Endothelial cell of umbilical vein (primary cell): ENCODE data around the gene TCF7. TPM values are rescaled to one million over a fixed set of nuclear protein-coding genes. Genes with fewer than 3 reads are reported as not detected.

Source experiments
- BruUV-seq: library from RNA; stranded (reverse); fragments of 400-500 nt; replicated peaks from 2 replicates; lab custom pipeline; 2021; lab: Mats Ljungman, UMichigan
- CTCF ChIA-PET: fragments of 300-600, 350-600 bp; sonication (Branson Sonifier 250); formaldehyde crosslinking; loops from one replicate; lab custom pipeline; 2021; ENCODE audit warnings: antibody characterized with exemption, inconsistent platforms; lab: Charles Lee
- POLR2A ChIA-PET: fragments of 300-600, 350-600 bp; sonication (Branson Sonifier 250); formaldehyde crosslinking; loops from one replicate; lab custom pipeline; 2021; ENCODE audit warnings: antibody characterized with exemption, inconsistent platforms; lab: Charles Lee
- DNase-seq: peaks from one replicate; pipeline ENCODE4 v3.0.0-alpha.2; 2011; ENCODE audit warnings: low read depth, low spot score
- FAIRE-seq: peaks from 2 replicates; lab custom pipeline; 2011; peaks lifted over from hg19 to GRCh38; lab: Jason Lieb, UNC
- H2AFZ ChIP-seq: 2 replicates; pipeline ENCODE4 v1.6.0; 2012; ENCODE audit warnings: low read depth, low read length, control low read depth, inconsistent platforms
- H3K27ac ChIP-seq: 2 replicates; pipeline ENCODE4 v1.5.1; 2011; ENCODE audit warnings: low read depth, mild to moderate bottlenecking, control low read depth, low read length, moderate library complexity; ENCODE audit not compliant: insufficient read depth
- H3K27me3 ChIP-seq, 2 experiments: 2 replicates each; pipeline versions ENCODE4 v1.6.0 to v1.6.1; 2011; ENCODE audit warnings: low read length in 2 of 2, mixed read lengths in 1 of 2; ENCODE audit not compliant: control insufficient read depth in 2 of 2, insufficient read depth in 2 of 2
- H3K36me3 ChIP-seq, 2 experiments: 2 replicates in 1 of 2; 3 replicates in 1 of 2; pipeline ENCODE4 v1.5.1; 2011; ENCODE audit warnings: low read length in 2 of 2, mild to moderate bottlenecking in 1 of 2, moderate library complexity in 1 of 2; ENCODE audit not compliant: control insufficient read depth in 2 of 2, insufficient read depth in 2 of 2; ENCODE audit errors: extremely low read depth in 1 of 2
- H3K4me1 ChIP-seq: 3 replicates; pipeline ENCODE4 v1.5.1; 2011; ENCODE audit warnings: mild to moderate bottlenecking, low read length; ENCODE audit not compliant: control insufficient read depth, insufficient read depth; ENCODE audit errors: extremely low read depth
- H3K4me2 ChIP-seq: 2 replicates; pipeline ENCODE4 v1.6.1; 2011; ENCODE audit warnings: low read length, control low read depth, mixed read lengths; ENCODE audit not compliant: insufficient read depth
- H3K4me3 ChIP-seq, 3 experiments: fragments of 200-600 bp in 1 of 3; sonication (generic), shearing (Covaris generic) in 1 of 3; replicated peaks in 1 of 3; 2 replicates each; pipeline ENCODE4 v1.5.1; 2011 to 2016; ENCODE audit warnings: control low read depth in 3 of 3, low read length in 3 of 3, mild to moderate bottlenecking in 2 of 3, inconsistent platforms in 1 of 3, low read depth in 1 of 3, moderate library complexity in 1 of 3; ENCODE audit not compliant: insufficient read depth in 1 of 3
- H3K79me2 ChIP-seq: 2 replicates; pipeline ENCODE4 v1.6.0; 2012; ENCODE audit warnings: low read length, inconsistent platforms; ENCODE audit not compliant: control insufficient read depth, insufficient read depth
- H3K9ac ChIP-seq: replicated peaks from 2 replicates; pipeline ENCODE3; 2011; ENCODE audit warnings: low read length, control low read depth; ENCODE audit not compliant: insufficient read depth; ENCODE audit errors: extremely low read depth
- H3K9me1 ChIP-seq: replicated peaks from 3 replicates; pipeline ENCODE4 v1.6.0; 2011; ENCODE audit warnings: mild to moderate bottlenecking, low read length; ENCODE audit not compliant: control insufficient read depth, insufficient read depth; ENCODE audit errors: extremely low read depth
- H3K9me3 ChIP-seq: replicated peaks from 2 replicates; pipeline ENCODE4 v1.5.1; 2012; ENCODE audit warnings: low read length, inconsistent platforms; ENCODE audit not compliant: control insufficient read depth, insufficient read depth
- H4K20me1 ChIP-seq: replicated peaks from 2 replicates; pipeline ENCODE3; 2011; ENCODE audit warnings: mild to moderate bottlenecking, low read length; ENCODE audit not compliant: control insufficient read depth, insufficient read depth; ENCODE audit errors: extremely low read depth
- FOS ChIP-seq: IDR thresholded peaks from 2 replicates; pipeline ENCODE4 v1.6.1; 2011; ENCODE audit warnings: mild to moderate bottlenecking, low read length, moderate library complexity, borderline replicate concordance; ENCODE audit not compliant: insufficient read depth
- dilution Hi-C: fragments of 300-500 bp; cut with MboI; formaldehyde crosslinking; loops from one replicate; pipeline ENCODE4 v1.15.0; 2019; ENCODE audit warnings: low sequenced_read_pairs; ENCODE audit not compliant: extremely low pct_ligation_motif_present
- intact Hi-C: fragments of 100-400 bp; cut with micrococcal nuclease; formaldehyde crosslinking; loops from one replicate; pipeline ENCODE4 v1.10.0; 2022
- polyA plus RNA-seq, 4 experiments: library from polyadenylated mRNA; depleted of rRNA in 3 of 4; stranded (reverse) in 3 of 4; unstranded in 1 of 4; fragments of >200 nt; gene quantifications; 2 replicates each; pipeline versions ENCODE4 v1.2.1 to v1.2.3, GENCODE V29; 2011 to 2012; ENCODE audit warnings: missing spikeins in 1 of 4
- total RNA-seq: library from RNA; stranded (reverse); gene quantifications from 2 replicates; pipeline ENCODE4 v1.2.3, GENCODE V29; 2021
- TF ChIP-seq, protein P1 (sequence below), 2 donors: IDR thresholded peaks; 1 replicate in 1 of 2; 2 replicates in 1 of 2; pipeline ENCODE4 v1.5.1; 2011; ENCODE audit warnings: low read length in 2 of 2, mild to moderate bottlenecking in 2 of 2, moderate library complexity in 2 of 2, control low read depth in 1 of 2, inconsistent platforms in 1 of 2, low read depth in 1 of 2; ENCODE audit not compliant: insufficient read depth in 1 of 2; ENCODE audit errors: extremely low read depth in 1 of 2

TCF7 gene
- total and polyA plus RNA-seq, 2 donors (not counting 3 experiments of a cell fraction or from before 2014, with no cell fraction given), result 1.8 to 2.5 TPM

DNA sequence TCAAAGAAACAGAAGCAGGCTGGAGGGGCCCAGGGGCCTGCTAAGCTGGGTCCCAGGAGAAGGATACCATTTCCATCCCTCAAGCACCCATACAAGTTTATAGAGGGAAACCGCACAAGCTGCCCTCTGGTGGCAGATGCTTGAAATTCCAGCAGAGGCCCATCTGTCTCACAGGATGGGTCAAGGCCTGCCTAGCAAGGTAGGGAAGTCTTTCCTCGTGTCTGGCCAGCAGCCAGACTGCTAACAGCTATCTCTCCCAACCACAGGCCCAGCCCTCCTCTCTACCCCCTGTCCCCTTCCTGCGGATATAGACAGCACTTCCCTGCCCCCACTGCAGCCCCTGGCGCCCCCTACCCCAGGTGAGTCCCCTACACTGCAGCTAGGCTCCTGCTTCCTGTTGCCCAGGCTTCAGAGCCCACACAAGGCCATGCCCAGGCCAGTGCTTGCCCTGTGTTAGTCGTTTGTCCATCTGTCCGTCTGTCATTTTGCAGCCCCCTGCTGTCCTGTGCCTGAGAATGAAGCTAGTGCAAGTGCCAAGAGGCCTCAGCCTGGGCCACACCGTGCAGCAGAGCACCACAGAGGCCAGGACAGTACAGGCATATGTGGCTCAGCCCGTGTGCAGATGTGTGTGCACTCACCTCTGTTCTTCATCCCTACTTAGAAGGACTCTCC is 26.2 kb downstream of the TCF7 start:
- TF ChIP-seq FOS, result no peak
- TF ChIP-seq, protein P1, sequence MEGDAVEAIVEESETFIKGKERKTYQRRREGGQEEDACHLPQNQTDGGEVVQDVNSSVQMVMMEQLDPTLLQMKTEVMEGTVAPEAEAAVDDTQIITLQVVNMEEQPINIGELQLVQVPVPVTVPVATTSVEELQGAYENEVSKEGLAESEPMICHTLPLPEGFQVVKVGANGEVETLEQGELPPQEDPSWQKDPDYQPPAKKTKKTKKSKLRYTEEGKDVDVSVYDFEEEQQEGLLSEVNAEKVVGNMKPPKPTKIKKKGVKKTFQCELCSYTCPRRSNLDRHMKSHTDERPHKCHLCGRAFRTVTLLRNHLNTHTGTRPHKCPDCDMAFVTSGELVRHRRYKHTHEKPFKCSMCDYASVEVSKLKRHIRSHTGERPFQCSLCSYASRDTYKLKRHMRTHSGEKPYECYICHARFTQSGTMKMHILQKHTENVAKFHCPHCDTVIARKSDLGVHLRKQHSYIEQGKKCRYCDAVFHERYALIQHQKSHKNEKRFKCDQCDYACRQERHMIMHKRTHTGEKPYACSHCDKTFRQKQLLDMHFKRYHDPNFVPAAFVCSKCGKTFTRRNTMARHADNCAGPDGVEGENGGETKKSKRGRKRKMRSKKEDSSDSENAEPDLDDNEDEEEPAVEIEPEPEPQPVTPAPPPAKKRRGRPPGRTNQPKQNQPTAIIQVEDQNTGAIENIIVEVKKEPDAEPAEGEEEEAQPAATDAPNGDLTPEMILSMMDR (IDR thresholded peaks at IDR 0.05; ENCODE audit: extremely low read depth in 1 of 2, insufficient read depth in 1 of 2, low read depth in 1 of 2, low read length in 2 of 2), result peak; percentile 75 to 82
- H3K9ac ChIP-seq, result no peak overlapping the region
- POLR2A ChIA-PET, result interaction anchor here (0.6 to 1.1 kb wide), 2 partner anchors 37 to 101 kb away, joined by 3 to 5 read pairs; no protein-coding TSS in a partner anchor
- intact Hi-C loops (loop anchor here (1.0 kb wide), 2 partner anchors 38 to 101 kb away; no protein-coding TSS in a partner anchor), dilution Hi-C loops (no loop called here)
- H4K20me1 ChIP-seq, result no peaks in the 10 kb centered on the region
- H3K9me3 ChIP-seq, result no peaks in the 10 kb centered on the region
- no peaks in the 10 kb centered on the region for H3K9me1 ChIP-seq
- no peak overlapping the region for H2AFZ ChIP-seq
- no peaks in the 10 kb centered on the region for H3K4me1 ChIP-seq
- BruUV-seq, result no TSS peak
- H3K36me3 ChIP-seq, result peaks cover 3 to 30% of the 10 kb centered on the region in 2 experiments
- CTCF ChIA-PET, result interaction anchor here (0.6 to 15.2 kb wide), 21 partner anchors 10 to 149 kb away, joined by 3 to 517 read pairs (median 6); partner anchors contain the start of gene TCF7
- no peak overlapping the region for H3K4me3 ChIP-seq
- no peak overlapping the region for H3K4me2 ChIP-seq
- H3K27me3 ChIP-seq, result no peaks in the 10 kb centered on the region
- peaks cover 7% of the 10 kb centered on the region for H3K79me2 ChIP-seq
- DNase-seq (peak; percentile 63), FAIRE-seq (peak; percentile 80)
- H3K27ac ChIP-seq, result no peak overlapping the region
